CD1c-positive myeloid dendritic cell (primary cell): ENCODE results near the gene HDAC4.

Source experiments
- DNase-seq: peaks from one replicate; pipeline ENCODE4 v3.0.0-alpha.2; 2016; ENCODE audit errors: extremely low spot score

HDAC4 gene

GRCh38 chr2:239014458-239015217, 386.2 kb downstream of the HDAC4 start:
- DNase-seq: no peak

- DNase-seq: no peak
Measured at GRCh38 chr2:239013678-239013976, 387.2 kb downstream of the HDAC4 start.

GRCh38 chr2:239012936-239013677, 387.7 kb downstream of the HDAC4 start:
- DNase-seq: no peak

- DNase-seq: no peak
Measured at GRCh38 chr2:239012228-239012627, 388.6 kb downstream of the HDAC4 start.

- DNase-seq: no peak
Measured at GRCh38 chr2:239009589-239009961, 391.2 kb downstream of the HDAC4 start.

GRCh38 chr2:239008677-239009588, 391.9 kb downstream of the HDAC4 start:
- DNase-seq: no peak

- DNase-seq: no peak
Measured at GRCh38 chr2:239008004-239008403, 392.8 kb downstream of the HDAC4 start.

- no peak for DNase-seq
Measured at GRCh38 chr2:239006622-239007285, 394.1 kb downstream of the HDAC4 start.

GRCh38 chr2:239005586-239005985, 395.2 kb downstream of the HDAC4 start:
- no peak for DNase-seq

GRCh38 chr2:239004274-239005015, 396.4 kb downstream of the HDAC4 start:
- no peak for DNase-seq

- no peak for DNase-seq
Measured at GRCh38 chr2:239003624-239004273, 397.1 kb downstream of the HDAC4 start.

- DNase-seq: no peak
Measured at GRCh38 chr2:239002954-239003623, 397.7 kb downstream of the HDAC4 start.

GRCh38 chr2:239002591-239002953, 398.2 kb downstream of the HDAC4 start:
- DNase-seq: no peak

GRCh38 chr2:239001794-239002193, 399.0 kb downstream of the HDAC4 start:
- no peak for DNase-seq

GRCh38 chr2:239000500-239001073, 400.2 kb downstream of the HDAC4 start:
- DNase-seq: no peak

GRCh38 chr2:239000089-239000488, 400.7 kb downstream of the HDAC4 start:
- no peak for DNase-seq

- no peak for DNase-seq
Measured at GRCh38 chr2:238999291-238999741, 401.5 kb downstream of the HDAC4 start.

GRCh38 chr2:238998801-238999200, 402.0 kb downstream of the HDAC4 start:
- no peak for DNase-seq
